Cardiac muscle cell (in vitro differentiated cells and primary cell): ENCODE measurements around the gene AGA. TPM values are rescaled to one million over a fixed set of nuclear protein-coding genes. Genes with fewer than 3 reads are reported as not detected.

Source experiments
- DNase-seq, 2 donors: peaks; one replicate each; pipeline versions ENCODE4 v3.0.0 to v3.0.0-alpha.2; 2010 to 2017; ENCODE audit warnings: low read depth in 1 of 2, low spot score in 1 of 2
- H3K27ac ChIP-seq: fragments of 200-600 bp; sonication (generic); 2 replicates; pipeline ENCODE4 v1.5.1; 2016
- H3K27me3 ChIP-seq: fragments of 200-600 bp; sonication (generic); 2 replicates; pipeline ENCODE4 v1.6.0; 2016; ENCODE audit warnings: control low read depth
- H3K36me3 ChIP-seq: fragments of 200-600 bp; sonication (generic); 2 replicates; pipeline ENCODE4 v1.5.1; 2016; ENCODE audit warnings: control low read depth
- H3K4me1 ChIP-seq: fragments of 200-600 bp; sonication (generic); 2 replicates; pipeline ENCODE4 v1.8.1; 2017; ENCODE audit warnings: low read depth, mild to moderate bottlenecking, mixed run types
- H3K4me3 ChIP-seq: fragments of 200-600 bp; sonication (generic); 2 replicates; pipeline ENCODE4 v1.5.1; 2016; ENCODE audit warnings: mild to moderate bottlenecking
- H3K9me3 ChIP-seq: fragments of 200-600 bp; sonication (generic); 2 replicates; pipeline ENCODE4 v1.5.1; 2017; ENCODE audit warnings: low read depth, mild to moderate bottlenecking, control low read depth
- CTCF ChIP-seq: IDR thresholded peaks from 2 replicates; pipeline ENCODE4 v1.5.1; 2012; ENCODE audit warnings: low read depth, mild to moderate bottlenecking, low read length
- polyA plus RNA-seq: library from polyadenylated mRNA; unstranded; fragments of >200 nt; fragmentation: Nextera tagmentation; extraction: Ambion mirVana; gene quantifications from 2 replicates; pipeline ENCODE4 v1.2.1, GENCODE V29; 2016
- total RNA-seq: library from RNA; depleted of rRNA; stranded (reverse); fragments of >200 nt; gene quantifications from 2 replicates; pipeline ENCODE4 v1.2.3, GENCODE V29; 2016

AGA gene
- total and polyA plus RNA-seq, 2 experiments from 2014 or later = 4.0 to 7.2 TPM

DNA sequence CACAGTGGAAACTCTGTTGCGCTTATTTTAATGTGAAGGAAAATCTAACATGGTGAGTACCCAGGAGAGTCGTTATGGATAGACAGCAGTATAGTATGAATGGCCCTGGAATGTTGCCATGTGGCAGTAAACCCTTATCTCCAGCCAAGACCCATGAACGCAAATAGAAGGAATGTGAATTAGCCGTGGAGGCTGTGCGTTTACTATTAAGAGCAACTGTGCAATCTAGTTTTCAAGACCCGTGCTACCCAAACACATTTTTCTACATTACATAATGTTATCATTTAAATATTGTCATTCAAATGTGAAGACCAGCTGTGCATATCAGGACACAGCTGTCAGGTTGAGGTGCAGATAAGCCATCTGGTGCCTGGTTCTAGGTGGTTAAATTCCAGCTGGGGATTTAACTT lies 13.3 kb upstream of the AGA start:
- H3K27ac ChIP-seq = peak overlapping the region; percentile 9
- peak; percentile 55 to 71 for DNase-seq
- no peaks in the 10 kb centered on the region for H3K27me3 ChIP-seq

DNA sequence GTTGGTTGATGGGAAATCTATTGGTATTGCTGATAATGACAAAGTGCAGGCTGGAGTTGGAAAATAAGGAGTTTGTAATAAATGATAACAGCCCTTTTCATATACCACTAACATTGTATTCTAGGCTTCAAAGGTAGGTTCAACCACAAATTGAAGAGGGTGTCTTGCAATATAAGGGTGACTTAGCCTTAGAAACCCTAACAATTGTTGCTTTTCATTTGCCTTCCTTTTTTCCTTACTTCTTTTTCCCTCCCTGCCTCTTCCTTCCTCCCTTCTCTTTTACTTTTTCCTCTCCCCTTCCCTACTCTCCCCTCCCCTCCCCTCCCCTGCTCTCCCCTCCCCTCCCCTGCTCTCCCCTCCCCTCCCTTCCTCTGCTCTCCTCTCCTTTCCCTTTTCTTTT lies 10.9 kb upstream of the AGA start:
- no peak overlapping the region for H3K4me3 ChIP-seq
- no peaks in the 10 kb centered on the region for H3K27me3 ChIP-seq
- no peak overlapping the region for H3K27ac ChIP-seq
- no peak for DNase-seq
- H3K9me3 ChIP-seq = no peaks in the 10 kb centered on the region
- H3K36me3 ChIP-seq = no peaks in the 10 kb centered on the region
- H3K4me1 ChIP-seq = peaks cover 7% of the 10 kb centered on the region
- no peak for TF ChIP-seq CTCF

More for the DNA sequence above, 13.3 kb upstream of the AGA start:
- TF ChIP-seq CTCF = no peak
- no peaks in the 10 kb centered on the region for H3K36me3 ChIP-seq
- H3K4me1 ChIP-seq = peaks cover 7% of the 10 kb centered on the region
- no peaks in the 10 kb centered on the region for H3K9me3 ChIP-seq
- no peak overlapping the region for H3K4me3 ChIP-seq

DNA sequence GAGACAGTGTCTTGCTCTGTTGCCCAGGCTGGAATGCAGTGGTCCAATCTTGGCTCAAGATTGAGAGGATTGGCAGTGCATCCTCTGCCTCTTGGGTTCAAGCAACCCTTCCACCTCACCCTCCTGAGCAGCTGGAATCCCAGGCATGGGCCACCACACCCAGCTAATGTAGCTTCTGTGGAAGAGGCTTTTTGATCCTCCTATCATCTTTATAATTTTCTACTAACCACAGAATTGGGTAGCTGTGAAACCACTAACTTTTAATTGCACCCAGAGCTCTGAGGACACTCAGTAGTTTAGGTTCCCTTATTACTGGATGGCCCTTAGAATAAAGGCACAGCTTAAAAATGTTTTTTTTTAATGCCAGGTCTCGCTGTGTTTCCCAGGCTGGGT lies 8.9 kb upstream of the AGA start:
- H3K4me3 ChIP-seq = no peak overlapping the region
- H3K27me3 ChIP-seq = no peaks in the 10 kb centered on the region
- no peaks in the 10 kb centered on the region for H3K36me3 ChIP-seq
- no peak for DNase-seq
- peaks cover 11% of the 10 kb centered on the region for H3K4me1 ChIP-seq
- H3K27ac ChIP-seq = no peak overlapping the region
- no peaks in the 10 kb centered on the region for H3K9me3 ChIP-seq
- no peak for TF ChIP-seq CTCF

GRCh38 chr4:177450426-177451107 lies 8.3 kb upstream of the AGA start:
- Histone ChIP-seq H3K4me3 (no peak overlapping the region), H3K9me3 (no peaks in the 10 kb centered on the region), H3K4me1 (peaks cover 6% of the 10 kb centered on the region), H3K36me3 (no peaks in the 10 kb centered on the region), H3K27ac (no peak overlapping the region), H3K27me3 (no peaks in the 10 kb centered on the region)
- no peak for TF ChIP-seq CTCF
- DNase-seq = peak in 1 of 2 donors; percentile 47

DNA sequence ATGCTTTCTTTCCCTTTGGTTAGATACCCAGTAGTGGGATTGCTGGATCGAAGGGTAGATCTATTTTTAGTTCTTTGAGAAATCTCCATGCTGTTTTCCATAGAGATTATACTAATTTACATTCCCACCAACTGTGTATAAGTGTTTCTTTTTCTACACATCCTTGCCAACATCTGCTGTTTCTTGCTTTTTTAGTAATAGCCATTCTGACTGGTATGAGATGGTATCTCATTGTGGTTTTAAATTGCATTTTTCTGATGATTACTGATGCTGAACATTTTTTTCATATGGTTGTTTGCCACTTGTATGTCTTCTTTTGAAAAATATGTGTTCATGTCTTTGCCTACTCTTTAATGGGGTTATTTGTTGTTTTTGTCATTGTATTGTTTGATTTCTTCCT lies 6.6 kb upstream of the AGA start:
- H3K36me3 ChIP-seq = no peaks in the 10 kb centered on the region
- peaks cover 4% of the 10 kb centered on the region for H3K4me1 ChIP-seq
- TF ChIP-seq CTCF = no peak
- H3K9me3 ChIP-seq = no peaks in the 10 kb centered on the region
- no peak overlapping the region for H3K27ac ChIP-seq
- peak in 1 of 2 donors; percentile 59 for DNase-seq
- no peaks in the 10 kb centered on the region for H3K27me3 ChIP-seq
- no peak overlapping the region for H3K4me3 ChIP-seq
